ENCODE results near the gene RHBDF2. TPM values are rescaled to one million over a fixed set of nuclear protein-coding genes. Genes with fewer than 3 reads are reported as not detected.

Gene RHBDF2
- total and polyA plus RNA-seq, 8 donors = 4.6 to 175 (median 21.0) TPM

DNA sequence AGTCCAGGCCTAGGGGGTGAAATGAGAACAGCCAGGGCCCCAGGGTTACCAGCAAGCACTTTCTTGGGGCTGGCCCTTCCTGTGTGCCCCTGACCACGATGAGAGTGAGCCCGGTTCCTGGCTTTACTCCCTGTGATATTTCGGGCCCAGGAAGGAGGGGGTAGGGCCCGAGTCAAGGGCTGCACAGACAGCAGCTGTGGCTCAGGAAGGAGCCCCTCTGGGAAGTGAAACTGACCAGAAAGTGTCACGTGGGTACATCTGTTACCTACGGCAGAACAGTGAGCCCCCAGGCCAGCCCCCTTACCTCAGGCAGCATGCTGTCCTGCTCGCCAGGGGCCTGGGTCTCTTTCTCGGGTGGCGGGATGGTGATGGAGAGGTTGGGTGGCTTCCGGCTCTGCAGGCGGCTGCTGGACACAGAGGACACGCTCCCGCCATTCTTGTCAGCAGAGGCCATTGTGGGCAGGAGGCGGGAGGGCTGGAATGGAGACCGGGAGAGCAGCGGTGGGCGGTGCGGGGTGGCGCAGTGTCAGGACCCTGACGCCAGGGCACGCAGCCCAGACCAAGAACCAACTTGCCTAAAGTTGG, 20.1 kb downstream of the RHBDF2 start:
- DNase-seq = peak in 1 of 2 donors; percentile 57
- Histone ChIP-seq H3K36me3 (peaks cover 0 to 43% (median 35%) of the 10 kb centered on the region in 4 donors), H3K27ac (peak overlapping the region in 3 of 5 donors; percentile 42 to 67 (median 64)), H3K4me3 (peak overlapping the region in 1 of 4 donors; percentile 19), H3K27me3 (no peaks in the 10 kb centered on the region), H3K9me3 (no peaks in the 10 kb centered on the region), H3K4me1 (peaks cover 0 to 15% (median 0%) of the 10 kb centered on the region in 4 donors)
- intact Hi-C loops (cut with DNase I; ENCODE audit: low total_unique reads) = no loop called here
- 75 to 87% (median 84%) methylated on average over 21 of the region's 21 CpGs for WGBS, 5 donors
- TF ChIP-seq, protein P1, sequence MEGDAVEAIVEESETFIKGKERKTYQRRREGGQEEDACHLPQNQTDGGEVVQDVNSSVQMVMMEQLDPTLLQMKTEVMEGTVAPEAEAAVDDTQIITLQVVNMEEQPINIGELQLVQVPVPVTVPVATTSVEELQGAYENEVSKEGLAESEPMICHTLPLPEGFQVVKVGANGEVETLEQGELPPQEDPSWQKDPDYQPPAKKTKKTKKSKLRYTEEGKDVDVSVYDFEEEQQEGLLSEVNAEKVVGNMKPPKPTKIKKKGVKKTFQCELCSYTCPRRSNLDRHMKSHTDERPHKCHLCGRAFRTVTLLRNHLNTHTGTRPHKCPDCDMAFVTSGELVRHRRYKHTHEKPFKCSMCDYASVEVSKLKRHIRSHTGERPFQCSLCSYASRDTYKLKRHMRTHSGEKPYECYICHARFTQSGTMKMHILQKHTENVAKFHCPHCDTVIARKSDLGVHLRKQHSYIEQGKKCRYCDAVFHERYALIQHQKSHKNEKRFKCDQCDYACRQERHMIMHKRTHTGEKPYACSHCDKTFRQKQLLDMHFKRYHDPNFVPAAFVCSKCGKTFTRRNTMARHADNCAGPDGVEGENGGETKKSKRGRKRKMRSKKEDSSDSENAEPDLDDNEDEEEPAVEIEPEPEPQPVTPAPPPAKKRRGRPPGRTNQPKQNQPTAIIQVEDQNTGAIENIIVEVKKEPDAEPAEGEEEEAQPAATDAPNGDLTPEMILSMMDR (IDR thresholded peaks at IDR 0.05) = no peak
- TF ChIP-seq POLR2A (IDR thresholded peaks at IDR 0.05) (no peak), POLR2AphosphoS5 (IDR thresholded peaks at IDR 0.05) (no peak), EP300 (IDR thresholded peaks at IDR 0.05) (no peak)

DNA sequence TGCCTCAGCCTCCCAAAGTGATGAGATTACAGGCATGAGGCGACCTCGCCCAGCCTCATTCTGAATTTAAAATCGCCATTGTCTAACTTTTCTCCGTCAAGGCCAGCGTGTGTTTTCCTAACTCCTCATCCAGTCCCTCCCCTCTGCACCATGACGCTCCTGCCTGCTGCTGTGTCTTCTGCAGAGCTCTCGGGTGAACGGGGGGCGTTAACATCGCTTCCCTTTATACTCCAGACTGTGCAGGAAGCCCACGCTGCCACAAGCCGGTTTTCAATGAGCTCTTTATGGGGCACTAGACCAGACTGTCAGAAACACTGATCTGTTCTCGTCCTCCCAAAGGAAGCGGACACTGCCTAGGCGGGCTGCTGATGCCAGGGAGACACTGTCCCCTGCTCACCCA, 20.6 kb downstream of the RHBDF2 start:
- H3K9me3 ChIP-seq = no peaks in the 10 kb centered on the region
- H3K36me3 ChIP-seq = peaks cover 0 to 44% (median 35%) of the 10 kb centered on the region in 4 donors
- H3K4me3 ChIP-seq = no peak overlapping the region
- DNase-seq = peak in 1 of 2 donors; percentile 83
- WGBS, 5 donors = 59 to 74% (median 71%) methylated on average over 15 of the region's 15 CpGs
- intact Hi-C loops (cut with DNase I; ENCODE audit: low total_unique reads) = no loop called here
- peaks cover 0 to 15% (median 0%) of the 10 kb centered on the region in 4 donors for H3K4me1 ChIP-seq
- H3K27me3 ChIP-seq = no peaks in the 10 kb centered on the region
- H3K27ac ChIP-seq = peak overlapping the region in 3 of 5 donors; percentile 14 to 64 (median 42)
- TF ChIP-seq POLR2A (IDR thresholded peaks at IDR 0.05) = no peak
- TF ChIP-seq, protein P1 (IDR thresholded peaks at IDR 0.05) = no peak
- no peak for TF ChIP-seq POLR2AphosphoS5 (IDR thresholded peaks at IDR 0.05)
- TF ChIP-seq EP300 (IDR thresholded peaks at IDR 0.05) = no peak

DNA sequence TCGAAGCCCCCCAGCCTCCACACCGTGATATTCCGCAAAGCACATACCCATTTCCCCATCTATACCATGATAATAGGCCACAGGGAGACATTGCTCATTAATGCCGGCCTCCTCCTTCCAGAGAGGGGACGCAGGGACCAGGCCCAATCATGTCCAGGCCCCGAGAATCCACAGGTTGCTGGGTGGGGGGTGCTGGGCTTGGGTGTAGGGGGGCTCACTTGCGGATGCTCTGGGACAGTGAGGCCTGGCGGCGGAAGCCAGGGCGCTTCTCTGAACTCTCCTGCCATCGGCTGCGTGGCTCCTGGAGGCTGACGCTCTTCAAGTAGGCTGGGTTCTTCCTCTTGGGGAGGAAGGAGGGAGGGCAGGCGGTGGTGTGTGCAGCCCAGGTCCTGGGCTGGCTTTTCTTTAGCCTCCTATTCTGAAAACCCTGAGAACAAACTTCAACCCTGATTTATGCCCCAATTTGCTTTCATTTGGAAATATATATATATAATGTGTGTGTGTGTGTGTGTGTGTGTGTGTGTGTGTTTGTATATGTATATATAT, 21.6 kb downstream of the RHBDF2 start:
- intact Hi-C loops (cut with DNase I; ENCODE audit: low total_unique reads) = no loop called here
- TF ChIP-seq, protein P1 (IDR thresholded peaks at IDR 0.05) = no peak
- TF ChIP-seq POLR2A (IDR thresholded peaks at IDR 0.05) (no peak), EP300 (IDR thresholded peaks at IDR 0.05) (no peak), POLR2AphosphoS5 (IDR thresholded peaks at IDR 0.05) (no peak)
- Histone ChIP-seq H3K9me3 (no peaks in the 10 kb centered on the region), H3K27me3 (no peaks in the 10 kb centered on the region), H3K4me1 (peaks cover 0 to 8% (median 0%) of the 10 kb centered on the region in 4 donors), H3K36me3 (peaks cover 0 to 50% (median 41%) of the 10 kb centered on the region in 4 donors), H3K4me3 (no peak overlapping the region), H3K27ac (no peak overlapping the region)
- DNase-seq = no peak
- WGBS, 5 donors = 88 to 92% (median 91%) methylated on average over 11 to 14 of the region's 14 CpGs

DNA sequence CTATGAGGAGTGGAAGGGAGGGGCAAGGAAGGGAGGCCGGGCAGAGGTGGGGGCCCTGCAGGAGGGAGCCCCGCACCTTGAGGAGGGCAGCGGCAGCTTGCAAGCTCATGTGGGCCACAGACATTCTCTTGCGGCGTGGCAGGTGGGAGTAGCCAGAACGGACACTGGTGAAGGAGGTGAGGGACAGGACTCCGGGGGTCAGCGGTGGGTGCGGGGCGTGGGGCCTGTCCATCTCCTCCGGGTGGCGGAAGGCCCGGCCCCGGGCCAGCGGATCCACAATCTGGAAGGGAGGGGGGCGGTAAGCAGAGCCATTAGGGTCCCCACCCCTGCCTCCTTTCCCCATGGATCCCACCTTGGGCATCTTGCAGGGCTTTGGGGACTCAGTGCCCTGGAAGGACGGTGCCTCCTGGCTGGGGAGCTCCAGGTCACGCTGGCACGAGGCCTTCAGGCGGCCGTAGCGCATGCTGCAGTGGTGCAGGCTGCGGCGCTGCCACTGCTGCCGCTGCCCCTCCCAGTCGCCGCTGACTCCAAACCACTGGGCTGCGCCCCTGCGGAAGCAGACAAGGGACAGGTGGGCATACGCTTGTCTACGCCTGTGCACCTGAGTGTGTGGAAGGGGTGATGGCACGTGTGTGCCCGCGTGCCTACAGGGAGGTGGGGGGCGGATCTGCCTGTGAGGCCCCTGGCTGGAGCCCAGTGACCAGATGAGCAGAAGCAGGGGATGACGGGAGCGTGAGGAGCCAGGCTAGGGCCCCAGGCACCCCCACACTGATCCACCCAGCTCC, 22.3 kb downstream of the RHBDF2 start:
- peaks cover 0 to 3% (median 0%) of the 10 kb centered on the region in 4 donors for H3K4me1 ChIP-seq
- DNase-seq = no peak
- TF ChIP-seq POLR2AphosphoS5 (IDR thresholded peaks at IDR 0.05) (no peak), EP300 (IDR thresholded peaks at IDR 0.05) (no peak), POLR2A (IDR thresholded peaks at IDR 0.05) (no peak)
- TF ChIP-seq, protein P1 (IDR thresholded peaks at IDR 0.05) = no peak
- H3K36me3 ChIP-seq = peaks cover under 1 to 56% (median 47%) of the 10 kb centered on the region in 4 donors
- H3K27ac ChIP-seq = no peak overlapping the region
- H3K27me3 ChIP-seq = no peaks in the 10 kb centered on the region
- intact Hi-C loops (cut with DNase I; ENCODE audit: low total_unique reads) = no loop called here
- H3K9me3 ChIP-seq = no peaks in the 10 kb centered on the region
- 90 to 93% (median 92%) methylated on average over 32 to 37 of the region's 37 CpGs for WGBS, 5 donors
- no peak overlapping the region for H3K4me3 ChIP-seq

Measured in stomach (tissue), 9 donors.